Endodermal cell (in vitro differentiated cells): Measurements from ENCODE around the gene UNC93B1. TPM values are rescaled to one million over a fixed set of nuclear protein-coding genes. Genes with fewer than 3 reads are reported as not detected.

ENCODE experiments used
- DNase-seq: peaks from one replicate; pipeline ENCODE4 v3.0.0-alpha.2; 2017
- H3K27ac ChIP-seq: 2 replicates; pipeline ENCODE4 v1.5.1; 2013; ENCODE audit warnings: mild to moderate bottlenecking, low read depth, low read length, moderate library complexity
- H3K27me3 ChIP-seq: 2 replicates; pipeline ENCODE4 v1.6.1; 2013; ENCODE audit warnings: mild to moderate bottlenecking, low read length, moderate library complexity; ENCODE audit not compliant: insufficient read depth, control insufficient read depth, poor library complexity, severe bottlenecking
- H3K36me3 ChIP-seq: 2 replicates; pipeline ENCODE4 v1.7.0; 2013; ENCODE audit warnings: mild to moderate bottlenecking, low read length, moderate library complexity; ENCODE audit not compliant: control insufficient read depth, insufficient read depth
- H3K4me1 ChIP-seq: one replicate; pipeline ENCODE4 v1.7.0; 2013; ENCODE audit warnings: low read length; ENCODE audit not compliant: control insufficient read depth, insufficient read depth
- H3K4me3 ChIP-seq: 2 replicates; pipeline ENCODE4 v1.5.1; 2013; ENCODE audit warnings: mild to moderate bottlenecking, low read length, moderate library complexity
- H3K9ac ChIP-seq: 2 replicates; pipeline ENCODE4 v1.6.1; 2013; ENCODE audit warnings: mild to moderate bottlenecking, low read length, moderate library complexity; ENCODE audit not compliant: poor library complexity, severe bottlenecking; ENCODE audit errors: extremely low read depth
- H3K9me3 ChIP-seq: 2 replicates; pipeline ENCODE4 v1.6.1; 2013; ENCODE audit warnings: mild to moderate bottlenecking, low read length, moderate library complexity; ENCODE audit not compliant: control insufficient read depth
- H3K27ac Mint-ChIP-seq: 2 replicates; pipeline ENCODE4 v1.8.0; 2020; ENCODE audit warnings: mixed read lengths
- H3K27me3 Mint-ChIP-seq: 2 replicates; pipeline ENCODE4 v1.8.0; 2021; ENCODE audit warnings: mild to moderate bottlenecking, mixed read lengths; ENCODE audit not compliant: insufficient read depth
- H3K36me3 Mint-ChIP-seq: 2 replicates; pipeline ENCODE4 v1.8.0; 2020; ENCODE audit warnings: low read depth, mixed read lengths
- H3K4me1 Mint-ChIP-seq: 2 replicates; pipeline ENCODE4 v1.8.0; 2020; ENCODE audit warnings: mixed read lengths
- H3K4me3 Mint-ChIP-seq: 2 replicates; pipeline ENCODE4 v1.8.0; 2020; ENCODE audit warnings: mild to moderate bottlenecking, moderate library complexity, mixed read lengths
- H3K9me3 Mint-ChIP-seq: 2 replicates; pipeline ENCODE4 v1.8.0; 2020; ENCODE audit warnings: mild to moderate bottlenecking, mixed read lengths
- CTCF ChIP-seq: fragments of 200-600 bp; sonication (generic); conservative IDR thresholded peaks from 2 replicates; pipeline ENCODE4 v1.5.0; 2021; ENCODE audit warnings: antibody characterized with exemption, mild to moderate bottlenecking
- WGBS, 2 experiments: methylation state at CpG; one replicate each; pipeline versions ENCODE4 v1.1.5 to v1.1.7; 2013; ENCODE audit warnings: missing lambda C conversion rate in 2 of 2, mixed read lengths in 1 of 2; ENCODE audit not compliant: insufficient coverage in 1 of 2, insufficient read length in 1 of 2; 5-methylcytosine and 5-hydroxymethylcytosine counted together
- total RNA-seq, 2 donors: library from RNA; stranded (reverse); fragmentation: NEBNext Ultra II Directional in 1 of 2; extraction: Animal tissue kit (Norgen Biotek cat#: 25700) in 1 of 2; gene quantifications; 2 replicates in 1 of 2; 3 replicates in 1 of 2; pipeline ENCODE4 v1.2.1, GENCODE V29; 2021

UNC93B1 gene
- total RNA-seq, 2 donors from 2014 or later, result 27.1 to 32.0 TPM

GRCh38 chr11:68036717-68037239 is 32.9 kb upstream of the UNC93B1 start:
- no peak overlapping the region for H3K27ac Mint-ChIP-seq
- Histone ChIP-seq H3K4me1 (peaks cover 9% of the 10 kb centered on the region), H3K36me3 (peaks cover 26% of the 10 kb centered on the region), H3K27me3 (no peaks in the 10 kb centered on the region), H3K9me3 (no peaks in the 10 kb centered on the region), H3K4me3 (no peak overlapping the region), H3K27ac (no peak overlapping the region), H3K9ac (no peak overlapping the region)
- DNase-seq, result no peak
- H3K27me3 Mint-ChIP-seq, result no peaks in the 10 kb centered on the region
- peaks cover 13% of the 10 kb centered on the region for H3K36me3 Mint-ChIP-seq
- no peak for TF ChIP-seq CTCF
- 93 to 95% methylated on average over 8 to 14 of the region's 14 CpGs for WGBS, 2 experiments
- no peak overlapping the region for H3K4me3 Mint-ChIP-seq
- H3K9me3 Mint-ChIP-seq, result no peaks in the 10 kb centered on the region
- peaks cover 5% of the 10 kb centered on the region for H3K4me1 Mint-ChIP-seq

GRCh38 chr11:68036141-68036716 is 32.3 kb upstream of the UNC93B1 start:
- Mint-ChIP-seq H3K4me3 (no peak overlapping the region), H3K4me1 (peaks cover 7% of the 10 kb centered on the region), H3K9me3 (no peaks in the 10 kb centered on the region), H3K27ac (no peak overlapping the region), H3K27me3 (no peaks in the 10 kb centered on the region), H3K36me3 (peaks cover 16% of the 10 kb centered on the region)
- no peak for TF ChIP-seq CTCF
- Histone ChIP-seq H3K27me3 (no peaks in the 10 kb centered on the region), H3K9ac (no peak overlapping the region), H3K9me3 (no peaks in the 10 kb centered on the region), H3K4me1 (peaks cover 9% of the 10 kb centered on the region), H3K36me3 (peaks cover 26% of the 10 kb centered on the region), H3K4me3 (no peak overlapping the region), H3K27ac (no peak overlapping the region)
- WGBS, 2 experiments, result 89 to 93% methylated on average over 24 to 27 of the region's 27 CpGs
- no peak for DNase-seq

- no peak for DNase-seq
- Mint-ChIP-seq H3K4me3 (no peak overlapping the region), H3K27ac (no peak overlapping the region), H3K4me1 (peaks cover 7% of the 10 kb centered on the region), H3K9me3 (no peaks in the 10 kb centered on the region), H3K27me3 (no peaks in the 10 kb centered on the region), H3K36me3 (peaks cover 16% of the 10 kb centered on the region)
- H3K27ac ChIP-seq, result no peak overlapping the region
- H3K27me3 ChIP-seq, result no peaks in the 10 kb centered on the region
- TF ChIP-seq CTCF, result no peak
- H3K4me1 ChIP-seq, result peaks cover 9% of the 10 kb centered on the region
- WGBS, 2 experiments, result 84 to 90% methylated on average over 12 to 13 of the region's 13 CpGs
- H3K9ac ChIP-seq, result no peak overlapping the region
- no peaks in the 10 kb centered on the region for H3K9me3 ChIP-seq
- no peak overlapping the region for H3K4me3 ChIP-seq
- H3K36me3 ChIP-seq, result peaks cover 26% of the 10 kb centered on the region
Observed at GRCh38 chr11:68035266-68035876, 31.5 kb upstream of the UNC93B1 start.
